HUES48 (cell line): ENCODE data around the gene MEIKIN.

Experiments used
- H3K27ac ChIP-seq: one replicate; pipeline ENCODE4 v1.7.0; 2013; ENCODE audit warnings: low read depth, low read length, inconsistent platforms
- H3K27me3 ChIP-seq: 2 replicates; pipeline ENCODE4 v1.6.1; 2013; ENCODE audit warnings: mild to moderate bottlenecking, low read length; ENCODE audit not compliant: control insufficient read depth, insufficient read depth
- H3K36me3 ChIP-seq: 2 replicates; pipeline ENCODE4 v1.6.1; 2013; ENCODE audit warnings: low read length; ENCODE audit not compliant: control insufficient read depth, insufficient read depth
- H3K4me1 ChIP-seq: 2 replicates; pipeline ENCODE4 v1.6.1; 2013; ENCODE audit warnings: mild to moderate bottlenecking, low read length; ENCODE audit not compliant: control insufficient read depth, insufficient read depth
- H3K4me3 ChIP-seq: 2 replicates; pipeline ENCODE4 v1.5.1; 2013; ENCODE audit warnings: mild to moderate bottlenecking, low read depth, low read length
- H3K9ac ChIP-seq: 2 replicates; pipeline ENCODE4 v1.6.1; 2013; ENCODE audit warnings: mild to moderate bottlenecking, low read depth, low read length, moderate library complexity
- H3K9me3 ChIP-seq: 2 replicates; pipeline ENCODE4 v1.6.1; 2013; ENCODE audit warnings: low read length; ENCODE audit not compliant: control insufficient read depth, insufficient read depth

MEIKIN gene

DNA sequence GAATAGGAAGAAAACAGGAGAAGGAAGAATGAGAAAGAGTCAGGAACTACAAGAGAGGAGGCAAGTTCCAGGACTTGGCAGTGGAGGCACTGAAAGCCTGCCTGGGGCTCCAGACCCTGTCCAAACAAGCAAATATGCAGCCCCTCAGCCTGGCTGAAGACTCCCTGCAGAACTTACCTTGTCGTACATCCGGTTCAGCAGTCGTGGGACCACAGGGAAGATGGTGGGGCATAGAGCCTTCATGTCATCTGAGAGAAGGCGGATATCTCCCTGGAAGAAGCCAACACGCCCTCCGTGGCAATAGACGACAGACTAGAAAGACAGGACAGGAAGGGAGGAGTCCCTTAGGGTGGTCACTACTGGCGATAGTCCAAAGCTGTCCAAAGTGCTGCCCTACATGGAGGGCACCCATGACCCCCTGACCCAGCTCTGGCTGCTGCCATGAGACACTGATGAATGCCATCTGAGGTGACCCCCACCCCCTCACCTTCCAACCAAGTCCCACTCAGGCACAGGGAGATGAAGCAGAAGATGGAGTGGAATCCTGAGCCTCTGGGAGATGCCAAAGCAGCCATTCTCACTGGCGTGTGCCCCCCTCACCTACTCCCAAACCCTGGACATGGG, 27.7 kb upstream of the MEIKIN start:
- no peak overlapping the region for H3K9ac ChIP-seq
- H3K27ac ChIP-seq: no peak overlapping the region

DNA sequence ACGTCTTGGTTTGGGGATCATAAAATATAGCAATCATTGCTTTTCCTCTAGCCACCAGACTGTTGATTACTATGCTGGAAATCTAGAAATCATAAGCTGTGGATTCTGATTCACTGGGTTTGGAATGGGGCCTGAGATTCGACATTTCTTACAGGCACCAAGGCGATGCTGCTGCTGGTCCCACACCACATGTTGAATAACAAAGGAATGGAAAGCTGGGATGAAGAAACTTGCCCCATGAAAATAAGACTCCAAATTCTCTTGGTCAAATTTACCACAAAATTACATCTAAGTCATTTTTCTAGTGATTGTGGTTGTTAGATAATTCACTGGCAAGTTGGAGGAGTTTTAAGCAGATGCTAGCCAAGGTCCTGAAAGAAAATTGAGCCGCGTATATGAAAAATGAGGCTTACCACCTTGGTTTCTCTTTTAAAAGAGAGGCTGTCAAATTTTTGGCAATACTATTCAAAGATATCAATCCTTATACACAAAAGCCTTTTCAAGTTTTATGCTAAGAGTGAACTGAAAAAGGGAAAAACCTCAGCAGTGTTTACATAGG, 23.0 kb upstream of the MEIKIN start:
- Histone ChIP-seq H3K4me1 (no peaks in the 10 kb centered on the region), H3K27ac (no peak overlapping the region), H3K9me3 (no peaks in the 10 kb centered on the region), H3K4me3 (no peak overlapping the region), H3K27me3 (no peaks in the 10 kb centered on the region), H3K9ac (no peak overlapping the region), H3K36me3 (no peaks in the 10 kb centered on the region)

More for the DNA sequence above, 27.7 kb upstream of the MEIKIN start:
- H3K9me3 ChIP-seq: no peaks in the 10 kb centered on the region
- no peaks in the 10 kb centered on the region for H3K36me3 ChIP-seq
- no peaks in the 10 kb centered on the region for H3K27me3 ChIP-seq
- peaks cover 11% of the 10 kb centered on the region; the same call in 1 of the 2 replicates for H3K4me1 ChIP-seq
- no peak overlapping the region for H3K4me3 ChIP-seq

DNA sequence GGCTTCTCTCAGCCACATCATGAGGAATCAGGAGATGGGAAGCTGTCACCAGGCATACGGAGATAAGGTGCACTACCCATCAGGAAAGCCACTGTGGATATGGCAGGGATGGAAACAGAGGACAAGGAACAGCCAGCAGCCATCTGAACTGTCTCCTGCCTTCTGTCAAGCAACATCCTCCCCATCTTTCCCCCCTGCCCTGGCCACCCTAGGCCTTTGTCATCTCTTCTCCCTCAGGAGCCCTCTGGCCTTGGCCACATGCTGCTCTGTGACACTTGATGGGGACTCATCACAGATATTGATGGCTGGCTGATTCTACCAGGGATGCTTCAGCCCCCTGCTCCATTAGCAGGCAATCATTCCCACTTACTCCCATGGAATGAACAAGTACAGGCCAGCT, 21.1 kb upstream of the MEIKIN start:
- Histone ChIP-seq H3K9ac (no peak overlapping the region), H3K36me3 (no peaks in the 10 kb centered on the region), H3K4me1 (no peaks in the 10 kb centered on the region), H3K27me3 (no peaks in the 10 kb centered on the region), H3K4me3 (no peak overlapping the region), H3K27ac (no peak overlapping the region), H3K9me3 (no peaks in the 10 kb centered on the region)

DNA sequence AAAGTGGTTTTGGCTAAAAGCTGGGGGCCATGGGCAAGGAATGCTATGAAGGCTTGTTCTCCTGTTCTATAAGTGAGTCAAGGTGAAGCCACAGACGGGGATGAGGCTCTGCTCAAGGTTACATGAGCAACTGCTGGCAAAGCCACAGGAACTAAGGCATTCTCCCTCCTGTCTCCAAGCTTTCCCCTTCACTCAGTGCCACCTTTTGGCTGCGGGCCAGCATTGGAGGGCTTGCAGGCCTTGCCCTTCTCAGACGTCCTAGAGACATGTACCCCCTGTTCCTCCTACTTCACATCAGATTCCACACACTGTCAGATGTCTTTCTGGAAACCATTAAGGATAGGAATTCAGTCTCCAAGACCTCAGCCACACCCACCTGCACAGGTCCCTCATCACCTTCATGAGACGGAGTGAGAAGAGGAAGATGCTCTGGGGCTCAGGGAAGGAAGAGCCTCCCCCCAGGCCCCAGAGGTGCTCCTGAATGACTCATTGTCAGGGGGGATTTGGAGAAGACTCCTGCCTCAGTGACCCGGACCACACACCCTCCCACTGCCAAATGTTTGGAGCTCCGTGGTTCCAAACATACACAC, 20.5 kb upstream of the MEIKIN start:
- Histone ChIP-seq H3K36me3 (no peaks in the 10 kb centered on the region), H3K4me1 (no peaks in the 10 kb centered on the region), H3K27ac (no peak overlapping the region), H3K4me3 (no peak overlapping the region), H3K27me3 (no peaks in the 10 kb centered on the region), H3K9me3 (no peaks in the 10 kb centered on the region), H3K9ac (no peak overlapping the region)

DNA sequence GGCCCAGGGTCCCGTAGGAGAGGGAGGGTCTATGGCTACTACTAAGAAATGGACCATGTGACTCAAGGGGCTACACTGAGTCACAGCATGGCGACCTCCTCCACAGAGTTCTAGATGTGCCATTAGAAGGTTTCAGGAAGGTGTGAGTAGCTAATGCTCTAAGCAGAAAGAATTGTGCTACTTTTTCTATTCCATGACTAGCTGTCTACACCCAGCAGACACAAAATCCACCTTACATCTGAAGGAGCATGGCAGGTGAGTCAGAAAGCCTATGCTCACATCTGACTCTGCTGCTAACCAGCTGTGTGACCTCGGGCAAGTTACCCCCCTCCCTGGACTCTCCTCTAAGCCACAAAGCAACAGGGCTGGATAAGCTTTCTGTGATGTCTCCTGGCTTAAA, 14.4 kb upstream of the MEIKIN start:
- no peaks in the 10 kb centered on the region for H3K4me1 ChIP-seq
- no peak overlapping the region for H3K4me3 ChIP-seq
- no peaks in the 10 kb centered on the region for H3K9me3 ChIP-seq
- no peaks in the 10 kb centered on the region for H3K36me3 ChIP-seq
- no peaks in the 10 kb centered on the region for H3K27me3 ChIP-seq
- no peak overlapping the region for H3K27ac ChIP-seq
- no peak overlapping the region for H3K9ac ChIP-seq

DNA sequence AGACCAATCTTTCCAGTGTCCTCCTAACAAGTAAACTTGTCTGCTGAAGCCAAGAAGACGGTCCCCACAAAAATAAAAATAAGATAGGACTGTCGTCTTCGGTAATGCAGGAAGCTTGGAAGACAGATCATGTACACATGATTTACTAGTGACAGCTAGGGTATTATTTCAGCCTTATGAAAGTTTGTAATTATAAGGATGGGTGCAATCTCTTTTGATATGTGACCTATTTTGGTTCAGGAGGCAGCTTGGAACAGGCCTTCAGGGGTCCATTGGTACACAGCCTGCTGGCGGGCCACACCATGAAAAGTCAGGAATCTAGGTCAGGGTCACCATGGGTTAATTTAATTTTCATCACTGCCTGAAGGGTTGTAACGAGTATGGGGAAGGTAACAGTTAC, 13.7 kb upstream of the MEIKIN start:
- no peaks in the 10 kb centered on the region for H3K4me1 ChIP-seq
- no peaks in the 10 kb centered on the region for H3K27me3 ChIP-seq
- no peaks in the 10 kb centered on the region for H3K9me3 ChIP-seq
- H3K4me3 ChIP-seq: no peak overlapping the region
- H3K9ac ChIP-seq: no peak overlapping the region
- no peaks in the 10 kb centered on the region for H3K36me3 ChIP-seq
- H3K27ac ChIP-seq: no peak overlapping the region

DNA sequence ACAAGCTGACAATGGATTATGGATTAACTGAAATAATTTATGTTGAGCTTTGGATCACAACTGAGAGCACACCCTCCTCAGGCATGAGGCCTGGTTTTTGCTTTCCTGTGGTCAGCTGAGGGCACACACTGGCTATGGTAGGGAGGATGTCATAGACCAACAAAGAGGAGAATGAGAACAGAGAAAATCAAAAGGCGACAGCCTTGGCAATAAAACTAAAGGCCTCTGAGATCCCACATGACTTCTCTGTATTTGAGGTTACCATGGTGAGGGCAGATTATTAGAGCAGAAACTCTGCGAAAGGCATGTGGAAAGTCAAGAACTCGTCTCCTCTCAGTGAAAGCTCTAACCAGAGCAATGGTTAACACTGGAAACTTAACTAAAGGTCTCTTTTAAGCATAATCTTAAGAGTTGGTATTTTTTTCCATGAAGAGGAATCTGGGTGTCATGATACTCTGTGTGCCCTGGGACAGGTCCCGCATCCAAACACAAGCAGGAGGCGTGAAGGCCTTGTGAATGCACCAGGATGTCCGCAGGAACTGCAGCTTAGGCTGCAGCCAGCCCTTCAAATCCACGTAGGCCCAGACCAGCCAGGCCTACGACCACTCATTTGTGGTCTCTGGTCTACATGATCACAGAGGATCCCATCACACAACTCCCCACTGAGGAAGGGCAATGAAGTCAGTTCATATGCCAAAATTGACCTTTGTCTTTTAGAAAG, 12.4 kb upstream of the MEIKIN start:
- Histone ChIP-seq H3K9ac (no peak overlapping the region), H3K4me1 (no peaks in the 10 kb centered on the region), H3K36me3 (no peaks in the 10 kb centered on the region), H3K27me3 (no peaks in the 10 kb centered on the region), H3K9me3 (no peaks in the 10 kb centered on the region), H3K27ac (no peak overlapping the region), H3K4me3 (no peak overlapping the region)

DNA sequence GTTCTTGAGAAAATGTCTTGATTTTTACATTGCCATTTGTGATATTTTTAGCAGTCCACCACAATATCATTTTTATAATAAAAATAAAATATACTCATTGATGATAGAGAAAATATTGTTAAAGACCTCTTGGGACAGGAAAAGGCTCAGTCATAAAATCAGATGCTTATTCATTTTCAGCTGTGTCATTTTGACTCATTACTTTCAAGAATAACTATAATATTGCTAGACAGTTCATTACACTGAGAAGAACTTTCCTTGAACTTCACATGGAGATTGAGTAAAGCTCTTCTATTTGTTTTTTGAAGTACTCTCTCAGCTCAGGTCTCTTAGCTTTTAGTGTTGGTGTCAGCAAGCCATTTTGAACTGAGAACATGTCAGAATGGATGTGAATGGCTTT, 8.5 kb upstream of the MEIKIN start:
- H3K9me3 ChIP-seq: no peaks in the 10 kb centered on the region
- no peaks in the 10 kb centered on the region for H3K4me1 ChIP-seq
- no peak overlapping the region for H3K9ac ChIP-seq
- no peaks in the 10 kb centered on the region for H3K27me3 ChIP-seq
- H3K36me3 ChIP-seq: no peaks in the 10 kb centered on the region
- H3K4me3 ChIP-seq: no peak overlapping the region
- no peak overlapping the region for H3K27ac ChIP-seq

DNA sequence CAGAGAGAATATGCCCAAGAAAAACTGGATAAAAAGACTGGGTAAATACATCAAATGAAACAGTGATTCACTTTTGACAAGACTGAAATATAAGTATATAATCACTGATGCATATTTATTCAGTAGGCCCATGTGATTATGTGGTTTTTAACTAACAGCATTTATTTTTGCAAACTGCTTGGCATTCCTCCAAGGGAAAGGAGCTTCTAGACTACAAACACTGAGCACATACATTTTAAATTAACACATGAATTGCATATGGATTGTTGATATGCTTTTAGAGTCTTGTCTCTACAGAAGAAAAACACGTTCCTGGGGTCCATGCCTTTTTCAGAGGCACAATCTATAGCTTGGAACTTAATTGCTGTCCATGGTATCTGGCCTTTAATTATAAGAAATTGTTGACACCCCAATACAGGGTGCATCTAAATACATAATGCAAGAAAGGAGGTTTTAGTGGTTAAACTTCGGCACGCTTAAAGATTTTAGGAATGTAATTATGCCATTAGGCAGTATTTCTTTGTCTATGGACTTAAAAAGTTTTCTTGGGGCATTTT, 6.9 kb upstream of the MEIKIN start:
- no peaks in the 10 kb centered on the region for H3K9me3 ChIP-seq
- no peaks in the 10 kb centered on the region for H3K27me3 ChIP-seq
- H3K9ac ChIP-seq: no peak overlapping the region
- H3K4me1 ChIP-seq: no peaks in the 10 kb centered on the region
- no peaks in the 10 kb centered on the region for H3K36me3 ChIP-seq
- H3K4me3 ChIP-seq: no peak overlapping the region
- no peak overlapping the region for H3K27ac ChIP-seq

DNA sequence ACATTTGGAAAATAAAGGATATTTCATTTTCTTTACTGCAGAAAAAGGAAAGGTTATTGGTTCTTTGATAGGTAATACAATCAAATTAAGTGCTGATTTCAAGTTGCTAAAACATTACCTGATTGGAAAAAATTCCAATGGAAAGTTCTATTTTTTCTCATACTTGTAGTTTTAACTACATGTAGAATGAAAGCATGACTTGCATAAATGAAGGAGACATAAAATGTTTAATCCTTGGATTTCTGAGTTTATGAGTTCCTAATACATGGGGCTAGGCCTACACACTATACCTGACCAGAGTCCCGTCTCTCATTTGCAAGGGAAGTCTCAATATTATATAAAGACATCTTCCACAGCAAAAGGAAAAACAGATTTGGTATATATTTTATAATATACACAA, 5.2 kb upstream of the MEIKIN start:
- Histone ChIP-seq H3K27ac (no peak overlapping the region), H3K4me1 (no peaks in the 10 kb centered on the region), H3K9ac (no peak overlapping the region), H3K36me3 (no peaks in the 10 kb centered on the region), H3K4me3 (no peak overlapping the region), H3K9me3 (no peaks in the 10 kb centered on the region), H3K27me3 (no peaks in the 10 kb centered on the region)

DNA sequence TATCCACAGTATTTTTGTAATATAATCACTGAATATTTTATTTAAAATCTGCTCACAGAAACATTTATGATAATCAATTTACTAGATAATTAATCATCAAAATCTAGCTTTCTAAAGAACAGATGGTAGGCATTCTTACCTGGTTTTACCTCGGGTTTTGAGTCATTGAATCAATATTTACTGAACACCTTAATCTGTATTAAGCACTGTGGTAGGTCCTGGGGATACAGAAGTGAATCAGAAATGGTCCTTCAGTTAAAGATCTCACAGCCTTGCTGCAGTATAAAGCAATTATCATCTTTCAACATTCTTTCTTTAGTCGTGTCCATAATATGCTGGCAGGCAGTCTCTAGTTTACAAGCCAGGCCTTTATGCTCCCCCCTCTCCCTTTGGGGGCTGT, 2.0 kb upstream of the MEIKIN start:
- H3K9ac ChIP-seq: no peak overlapping the region
- H3K27me3 ChIP-seq: no peaks in the 10 kb centered on the region
- no peaks in the 10 kb centered on the region for H3K4me1 ChIP-seq
- no peaks in the 10 kb centered on the region for H3K9me3 ChIP-seq
- H3K4me3 ChIP-seq: no peak overlapping the region
- H3K36me3 ChIP-seq: no peaks in the 10 kb centered on the region
- no peak overlapping the region for H3K27ac ChIP-seq
